ENCODE data around the gene EXOC3.
"Not testable (repeated sequence)": the region's sequence is repeated elsewhere in the genome, so short reads cannot be mapped to it uniquely, and the experiment has no call there.

The EXOC3 gene

DNA sequence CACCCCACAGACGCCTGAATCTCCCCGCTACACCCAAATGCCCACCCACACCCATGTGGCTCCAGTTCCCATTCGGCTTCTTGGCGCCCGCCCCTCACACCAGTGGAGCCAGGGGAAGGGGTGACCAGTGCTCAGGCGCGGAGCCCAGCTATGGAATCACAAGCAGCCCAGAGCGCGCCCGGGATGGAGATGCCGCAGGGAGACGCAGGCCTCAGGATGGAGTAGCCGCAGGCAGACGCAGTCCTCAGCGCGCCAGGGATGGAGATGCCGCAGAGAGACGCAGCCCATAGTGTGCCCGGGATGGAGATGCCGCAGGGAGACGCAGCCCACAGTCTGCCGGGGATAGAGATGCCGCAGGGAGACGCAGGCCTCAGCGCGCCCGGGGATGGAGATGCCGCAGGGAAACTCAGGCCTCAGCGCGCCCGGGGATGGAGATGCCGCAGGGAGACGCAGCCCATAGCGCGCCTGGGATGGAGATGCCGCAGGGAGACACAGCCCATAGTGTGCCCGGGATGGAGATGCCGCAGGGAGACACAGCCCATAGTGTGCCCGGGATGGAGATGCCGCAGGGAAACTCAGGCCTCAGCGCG is 65.1 kb downstream of the EXOC3 start:
- not testable (repeated sequence) for DNase-seq

DNA sequence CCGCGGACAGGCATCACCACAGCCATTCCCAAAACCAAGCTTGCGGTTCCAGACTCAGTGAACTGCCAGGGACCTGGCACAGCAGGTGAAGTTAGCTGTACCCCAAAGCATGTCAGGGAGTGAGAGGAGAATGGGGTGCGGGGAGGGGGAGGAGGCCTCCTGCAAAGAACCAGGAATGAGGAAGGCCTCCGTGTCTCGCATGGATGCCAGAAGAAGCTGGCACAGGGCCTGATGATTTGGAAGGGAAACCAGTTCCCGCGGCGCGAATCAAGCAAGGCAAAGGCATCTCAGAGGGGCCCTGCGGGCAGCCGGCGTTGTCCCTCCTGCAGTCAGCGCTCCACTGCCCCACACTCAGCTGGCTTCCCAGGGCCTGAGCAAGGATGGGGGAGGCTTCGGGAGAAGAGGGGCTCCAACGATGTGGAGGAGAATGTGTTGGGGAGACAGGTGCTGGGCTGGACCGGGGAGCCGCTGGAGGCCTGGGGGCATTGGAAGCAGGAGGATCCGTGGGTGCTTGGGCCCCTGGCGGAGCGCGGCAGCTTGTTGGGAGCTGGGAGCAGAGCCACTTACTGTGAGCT is 66.7 kb downstream of the EXOC3 start:
- no peak for DNase-seq

DNA sequence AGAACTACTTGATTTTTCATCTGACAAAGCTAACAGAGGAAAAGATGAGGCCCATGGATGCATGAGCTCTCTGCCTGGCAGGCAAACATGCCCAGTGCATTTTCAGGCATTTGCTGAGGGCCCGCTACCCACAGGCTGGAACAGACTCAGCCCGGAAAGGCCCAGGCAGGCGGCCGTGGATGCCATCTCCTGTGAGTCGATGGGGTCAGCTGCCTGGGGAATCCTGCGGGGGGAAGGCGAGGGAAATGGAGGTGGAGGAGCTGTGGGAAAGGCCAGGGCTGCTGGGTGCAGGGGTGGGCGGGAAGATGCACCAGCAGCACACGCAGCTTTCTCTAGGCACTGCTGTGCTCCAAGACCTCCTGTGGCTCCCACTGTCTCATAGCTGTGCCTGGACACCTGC is 67.5 kb downstream of the EXOC3 start:
- DNase-seq, result no peak

DNA sequence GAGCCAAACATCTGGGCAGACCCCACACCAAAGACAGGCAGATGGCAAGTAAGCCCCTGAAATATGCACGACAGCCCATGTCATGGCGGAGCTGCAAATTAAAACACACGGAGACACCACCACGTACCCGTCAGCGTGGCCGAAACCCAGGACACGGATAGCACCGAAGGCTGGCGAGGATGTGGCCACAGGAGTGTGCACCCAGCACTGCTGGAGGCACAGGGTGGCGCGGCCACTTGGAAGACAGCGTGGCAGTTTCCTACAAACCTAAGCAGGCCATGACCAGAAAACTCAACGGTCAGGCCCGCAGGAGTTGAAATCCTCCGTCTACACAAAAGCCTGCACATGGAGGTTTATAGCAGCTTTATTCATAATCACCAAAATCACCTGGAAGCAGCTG is 68.5 kb downstream of the EXOC3 start:
- no peak for DNase-seq

DNA sequence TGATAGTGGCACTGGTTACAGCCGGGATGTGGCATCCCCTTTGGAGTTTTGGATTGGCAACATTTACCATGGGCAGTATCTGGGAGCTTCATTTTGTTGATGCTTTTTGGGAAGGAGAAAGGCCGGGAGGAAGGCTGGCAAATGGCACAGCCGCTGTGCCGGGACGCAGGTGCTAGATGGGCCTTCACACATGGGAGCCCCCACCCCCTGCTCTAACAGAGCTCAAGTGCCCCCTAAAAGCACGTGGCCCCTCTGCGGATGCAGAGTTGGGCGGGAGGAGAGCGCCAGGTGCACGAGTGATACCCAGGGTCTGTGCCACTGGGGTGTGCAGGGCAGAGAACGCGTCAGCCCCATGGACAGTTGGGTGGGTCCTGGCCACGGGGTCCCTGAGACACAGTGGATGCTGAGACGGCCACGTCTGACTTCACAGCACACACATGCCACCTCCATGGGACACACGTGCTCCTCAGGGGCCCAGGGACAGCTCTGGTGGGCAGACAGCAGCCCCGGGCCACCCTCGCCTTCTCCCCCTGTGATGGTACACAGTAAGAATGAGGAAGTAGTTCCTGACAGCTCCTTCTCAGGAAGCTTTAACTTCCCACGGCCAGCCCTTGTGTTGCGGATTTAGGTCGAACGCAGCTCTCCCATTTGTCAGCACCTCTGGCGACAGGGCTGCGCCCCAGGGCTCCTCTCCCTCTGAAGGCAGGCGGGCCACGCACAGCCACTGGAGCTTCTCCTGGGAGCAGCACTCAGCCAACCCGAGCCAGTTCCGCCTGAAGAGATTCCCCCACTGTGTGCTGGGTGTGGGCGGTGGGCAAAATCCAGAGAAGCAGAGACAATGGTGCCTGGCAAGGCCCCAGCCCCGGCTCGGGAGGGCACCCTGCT is 70.5 kb downstream of the EXOC3 start:
- DNase-seq, result no peak

DNA sequence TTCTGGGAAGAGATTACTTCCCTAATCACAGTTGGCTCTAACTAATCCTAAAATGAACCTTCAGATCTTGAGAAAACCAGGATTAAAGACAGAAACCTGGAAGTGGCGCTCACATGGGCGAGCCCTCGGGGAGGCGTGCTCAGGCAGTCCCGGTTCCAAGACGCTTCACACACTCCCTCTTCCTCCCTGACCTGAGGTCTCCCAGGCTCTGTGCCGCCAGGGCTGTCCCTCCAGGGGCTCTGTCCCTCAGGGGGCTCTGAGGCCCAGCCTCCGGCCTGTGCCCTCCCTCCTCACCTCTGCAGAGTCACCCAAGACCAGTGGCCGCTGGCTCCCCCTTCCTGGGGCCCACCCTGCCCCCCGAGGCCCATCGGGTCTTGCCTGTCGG is 71.1 kb downstream of the EXOC3 start:
- DNase-seq, result no peak

DNA sequence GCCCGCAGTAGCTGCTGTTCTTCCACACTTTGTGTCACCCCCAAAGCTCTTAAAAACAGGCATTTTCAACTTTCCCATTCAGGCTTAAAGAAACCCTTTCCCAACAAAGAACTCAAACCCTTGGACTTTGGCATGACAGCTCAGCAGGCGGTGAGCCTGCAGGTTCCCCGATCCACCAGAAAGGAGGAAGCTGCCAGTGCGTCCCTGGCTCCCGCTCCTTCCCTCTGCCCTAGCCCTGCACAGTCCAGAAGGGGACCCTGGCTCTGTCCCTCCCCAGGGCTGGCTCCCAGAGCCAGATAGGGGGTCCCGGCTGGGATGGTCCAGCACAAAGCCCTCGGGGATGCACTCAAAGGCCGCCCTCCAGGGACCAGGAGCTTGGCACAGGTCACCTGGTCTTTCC is 71.7 kb downstream of the EXOC3 start:
- DNase-seq, result no peak

DNA sequence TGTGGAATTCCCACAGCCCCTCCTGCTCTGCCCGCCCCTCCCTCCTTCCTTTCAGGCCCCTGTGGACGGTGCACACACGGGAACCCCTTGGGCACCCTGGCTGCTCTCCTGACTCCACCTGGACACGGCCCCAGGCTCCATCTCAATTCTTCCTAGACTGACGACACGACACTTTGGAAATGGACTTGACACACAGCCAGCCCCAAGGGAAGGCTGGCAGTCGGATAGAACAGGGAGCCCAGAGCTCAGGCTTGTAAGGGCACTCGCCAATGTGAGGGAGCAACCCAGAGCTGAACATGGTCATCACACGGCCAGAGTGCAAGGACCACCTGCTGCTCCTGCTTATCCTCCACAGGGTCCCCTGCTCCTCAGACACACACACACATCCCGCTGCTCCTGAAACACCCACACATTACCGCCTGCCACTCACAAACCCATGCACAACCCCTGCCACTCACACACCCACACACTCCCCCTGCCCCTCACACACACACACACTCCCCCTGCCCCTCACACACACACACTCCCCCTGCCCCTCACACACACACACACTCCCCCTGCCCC is 72.4 kb downstream of the EXOC3 start:
- no peak for DNase-seq

DNA sequence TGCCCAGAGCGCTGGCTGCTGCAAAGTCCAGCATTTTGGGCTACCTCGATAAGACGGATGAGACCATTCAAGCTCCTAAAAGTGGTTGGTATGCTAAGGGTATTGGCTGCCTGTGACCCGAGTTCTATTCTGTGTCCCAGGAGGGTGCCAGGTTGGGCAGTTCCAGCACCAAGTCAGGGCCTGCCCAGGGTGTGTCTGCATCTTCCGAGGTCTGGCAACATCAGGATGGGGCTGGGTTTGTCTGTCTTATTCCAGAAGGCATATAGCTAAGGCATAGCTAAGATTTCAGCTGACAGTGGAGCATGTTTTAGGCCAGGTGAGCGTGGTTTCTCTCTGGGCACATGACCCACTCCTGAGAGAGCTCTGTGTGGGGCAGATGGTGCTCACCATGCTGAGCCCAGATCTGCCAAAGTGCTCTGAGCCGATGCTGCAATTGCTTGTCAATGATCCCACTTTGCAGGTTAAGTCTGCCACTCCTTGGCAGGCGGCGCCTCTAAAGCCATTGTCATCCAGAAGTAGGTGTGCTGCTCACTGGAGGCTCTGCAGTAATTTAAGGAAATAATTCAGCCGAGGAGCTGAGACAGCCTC is 73.5 kb downstream of the EXOC3 start:
- DNase-seq, result no peak

All from activated CD4-positive, alpha-beta T cell treated with anti-CD3 and anti-CD28 coated beads, Interleukin-2, amount 50 U/mL, for 1 hour (primary cell).